ENCODE data around the gene RAMACL.
A peak's percentile ranks its signal among the peaks of the same experiment; 100 is the strongest.
"Not testable (repeated sequence)": the region's sequence is repeated elsewhere in the genome, so short reads cannot be mapped to it uniquely, and the experiment has no call there.

RAMACL gene

GRCh38 chr6:166588691-166589336 lies 2.3 kb upstream of the RAMACL start:
- TF ChIP-seq CTCF (IDR thresholded peaks at IDR 0.05; ENCODE audit: extremely low read depth, missing control alignments), result no peak
- peak; percentile 52 for DNase-seq (ENCODE audit: low spot score)

DNA sequence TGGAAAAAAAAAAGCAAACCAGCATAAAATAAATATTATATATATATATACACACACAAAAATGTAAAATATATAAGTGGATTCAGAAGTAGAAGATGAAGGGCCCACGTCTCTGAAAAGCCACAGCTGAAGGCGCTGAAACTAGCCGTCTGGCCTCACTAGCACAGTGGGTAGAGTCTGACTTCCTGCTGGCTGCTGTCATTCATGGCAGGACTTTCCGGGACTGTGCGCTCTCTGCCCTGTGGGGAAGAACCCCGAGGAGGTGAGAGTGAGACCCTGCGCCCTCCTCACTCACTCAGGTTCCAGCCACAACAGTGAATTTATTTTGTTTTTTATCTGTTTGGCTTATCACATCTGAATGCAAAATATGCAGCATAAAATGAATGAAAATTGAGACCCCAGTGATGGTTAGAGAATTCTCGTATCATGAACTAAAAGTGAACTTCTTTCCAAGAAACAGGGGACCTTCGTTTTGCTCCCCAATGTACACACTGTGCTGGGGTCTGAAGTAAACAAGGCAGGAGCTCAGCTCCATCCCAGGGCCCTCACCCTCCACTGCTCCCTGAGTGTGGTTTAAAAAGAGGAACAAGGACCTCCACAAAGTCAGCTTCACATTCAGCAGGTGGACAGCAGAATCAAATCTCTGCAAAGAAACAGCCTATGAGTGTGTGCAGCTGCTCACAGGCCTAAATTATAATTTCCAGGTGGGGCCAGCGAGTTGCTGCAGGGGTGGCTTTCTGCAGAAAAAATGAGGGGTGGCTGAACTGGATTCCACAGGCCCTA lies 1.3 kb upstream of the RAMACL start:
- peak; percentile 83 for DNase-seq (ENCODE audit: low spot score)

DNA sequence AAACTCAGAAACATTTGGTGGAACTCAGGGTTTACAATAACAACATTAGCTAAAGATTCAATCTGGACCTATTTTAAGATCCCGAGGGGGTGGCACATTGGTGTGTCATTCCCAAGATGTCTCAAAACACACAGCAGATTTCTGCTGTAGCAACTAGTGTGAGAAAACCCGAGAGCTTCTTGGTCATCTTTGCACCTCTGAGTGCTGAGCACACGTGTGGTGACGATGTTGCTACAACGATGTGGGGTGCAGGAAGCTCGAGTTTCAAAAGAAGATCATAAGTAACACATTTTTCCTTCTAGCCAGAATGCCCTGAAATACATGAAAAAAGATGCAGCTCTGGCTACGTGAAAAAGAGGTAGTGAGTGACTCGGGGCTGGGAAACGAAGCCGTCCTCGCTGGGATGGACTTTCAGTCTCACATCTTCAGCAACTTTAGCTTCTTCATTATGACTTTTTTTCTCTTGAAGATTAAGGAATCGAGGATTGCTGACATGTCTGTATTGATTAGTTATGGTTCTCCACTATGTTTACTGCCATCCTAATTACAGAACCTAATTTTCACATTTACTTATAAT lies 1.5 kb downstream of the RAMACL start:
- TF ChIP-seq CTCF (IDR thresholded peaks at IDR 0.05; ENCODE audit: extremely low read depth, missing control alignments), result no peak
- no peak for DNase-seq (ENCODE audit: low spot score)

More for the DNA sequence above, 1.3 kb upstream of the RAMACL start:
- TF ChIP-seq CTCF (IDR thresholded peaks at IDR 0.05; ENCODE audit: extremely low read depth, missing control alignments), result no peak

DNA sequence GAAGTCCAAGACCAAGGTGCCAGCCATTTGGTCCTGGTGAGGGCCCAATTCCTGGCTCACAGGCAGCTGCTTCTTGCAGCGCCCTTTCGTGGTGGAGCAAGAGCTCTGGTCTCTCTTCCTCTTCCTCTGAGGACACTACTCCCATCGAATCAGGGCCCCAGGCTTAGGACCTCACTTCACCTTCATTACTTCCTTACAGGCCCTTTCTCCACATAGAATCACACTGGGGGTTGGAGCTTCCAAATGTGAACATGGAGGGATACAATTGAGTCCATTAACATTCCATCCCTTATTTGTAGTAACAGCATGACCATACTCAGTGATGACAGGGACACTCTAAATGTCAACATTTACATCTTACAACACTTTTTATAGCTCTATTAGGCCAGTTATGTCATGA lies 2.3 kb downstream of the RAMACL start:
- TF ChIP-seq CTCF (IDR thresholded peaks at IDR 0.05; ENCODE audit: extremely low read depth, missing control alignments), result no peak
- no peak for DNase-seq (ENCODE audit: low spot score)

GRCh38 chr6:166583230-166583965 lies 3.1 kb downstream of the RAMACL start:
- DNase-seq (ENCODE audit: low spot score), result no peak
- no peak for TF ChIP-seq CTCF (IDR thresholded peaks at IDR 0.05; ENCODE audit: extremely low read depth, missing control alignments)

DNA sequence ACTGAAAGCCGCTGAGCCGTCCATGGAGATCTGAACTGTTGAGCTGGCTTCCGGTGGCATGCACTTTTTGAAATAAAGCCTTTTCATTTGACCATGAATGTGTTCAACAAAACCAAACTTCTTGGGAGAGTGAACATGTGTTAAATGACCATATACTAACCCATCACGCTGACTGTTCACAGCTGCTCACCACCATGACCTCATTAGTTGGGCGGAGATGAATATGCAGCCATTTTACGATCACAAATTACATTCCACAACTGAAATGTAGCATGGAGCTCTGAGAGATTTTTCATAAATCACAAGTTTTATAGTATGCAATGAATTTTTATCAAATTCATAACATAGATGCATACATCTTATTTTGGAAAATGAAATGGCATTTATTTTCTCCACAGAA lies 4.2 kb downstream of the RAMACL start:
- DNase-seq (ENCODE audit: low spot score), result no peak
- TF ChIP-seq CTCF (IDR thresholded peaks at IDR 0.05; ENCODE audit: extremely low read depth, missing control alignments), result no peak

DNA sequence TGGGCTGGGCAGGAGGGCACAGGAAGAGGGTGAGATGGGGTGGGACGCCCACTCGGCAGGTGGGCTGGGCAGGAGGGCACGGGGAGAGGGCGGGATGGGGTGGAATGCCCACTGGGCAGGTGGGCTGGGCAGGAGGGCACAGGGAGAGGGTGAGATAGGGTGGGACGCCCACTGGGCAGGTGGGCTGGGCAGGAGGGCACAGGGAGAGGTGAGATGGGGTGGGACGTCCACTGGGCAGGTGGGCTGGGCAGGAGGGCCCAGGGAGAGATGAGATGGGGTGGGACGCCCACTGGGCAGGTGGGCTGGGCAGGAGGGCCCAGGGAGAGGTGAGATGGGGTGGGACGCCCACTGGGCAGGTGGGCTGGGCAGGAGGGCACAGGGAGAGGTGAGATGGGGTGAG lies 4.7 kb downstream of the RAMACL start:
- not testable (repeated sequence) for DNase-seq (ENCODE audit: low spot score)
